Activated naive CD8-positive, alpha-beta T cell treated with anti-CD3 and anti-CD28 coated beads, Interleukin-2, amount 50 U/mL, for 24 hours (primary cell): ENCODE measurements around the gene SLC10A3.
"Not testable (repeated sequence)": the region's sequence is repeated elsewhere in the genome, so short reads cannot be mapped to it uniquely, and the experiment has no call there.

Source experiments
- ATAC-seq: fragments of 150-1000 bp; cut with Tn5 transposase; one replicate; pipeline ENCODE4 v1.10.0; 2021
- DNase-seq: peaks from one replicate; pipeline ENCODE4 v3.0.0; 2021
- H3K27ac Mint-ChIP-seq: one replicate; pipeline ENCODE4 v1.8.0; 2021; ENCODE audit warnings: mild to moderate bottlenecking, mixed read lengths
- H3K27me3 Mint-ChIP-seq: one replicate; pipeline ENCODE4 v1.8.0; 2021; ENCODE audit warnings: mixed read lengths
- H3K36me3 Mint-ChIP-seq: one replicate; pipeline ENCODE4 v1.8.0; 2021; ENCODE audit warnings: low read depth, mixed read lengths
- H3K4me1 Mint-ChIP-seq: one replicate; pipeline ENCODE4 v1.8.0; 2021; ENCODE audit warnings: mixed read lengths
- H3K4me3 Mint-ChIP-seq: one replicate; pipeline ENCODE4 v1.8.0; 2021; ENCODE audit warnings: mild to moderate bottlenecking, moderate library complexity, mixed read lengths
- H3K9me3 Mint-ChIP-seq: one replicate; pipeline ENCODE4 v1.8.0; 2021; ENCODE audit warnings: mixed read lengths

The SLC10A3 gene

GRCh38 chrX:154515966-154516655, 25.7 kb upstream of the SLC10A3 start, which contains the start of gene FAM3A:
TSS of gene FAM3A (minus strand) at chrX:154516232. CDS start at chrX:154515772, 460 bp downstream.
- Mint-ChIP-seq H3K36me3 (peaks cover 10% of the 10 kb centered on the region), H3K4me1 (peaks cover 25% of the 10 kb centered on the region), H3K4me3 (peak within 1 kb of the TSS; percentile 86), H3K9me3 (no peaks in the 10 kb centered on the region), H3K27me3 (no peaks in the 10 kb centered on the region), H3K27ac (peak within 1 kb of the TSS; percentile 85)
- DNase-seq (peak; percentile 93), ATAC-seq (peak; percentile 91)

GRCh38 chrX:154515090-154515965, 24.9 kb upstream of the SLC10A3 start:
- peaks cover 29% of the 10 kb centered on the region for H3K4me1 Mint-ChIP-seq
- peaks cover 13% of the 10 kb centered on the region for H3K36me3 Mint-ChIP-seq
- H3K4me3 Mint-ChIP-seq: peak overlapping the region; percentile 86
- H3K9me3 Mint-ChIP-seq: no peaks in the 10 kb centered on the region
- H3K27me3 Mint-ChIP-seq: no peaks in the 10 kb centered on the region
- DNase-seq (peak; percentile 15), ATAC-seq (no peak)
- H3K27ac Mint-ChIP-seq: peak overlapping the region; percentile 85

DNA sequence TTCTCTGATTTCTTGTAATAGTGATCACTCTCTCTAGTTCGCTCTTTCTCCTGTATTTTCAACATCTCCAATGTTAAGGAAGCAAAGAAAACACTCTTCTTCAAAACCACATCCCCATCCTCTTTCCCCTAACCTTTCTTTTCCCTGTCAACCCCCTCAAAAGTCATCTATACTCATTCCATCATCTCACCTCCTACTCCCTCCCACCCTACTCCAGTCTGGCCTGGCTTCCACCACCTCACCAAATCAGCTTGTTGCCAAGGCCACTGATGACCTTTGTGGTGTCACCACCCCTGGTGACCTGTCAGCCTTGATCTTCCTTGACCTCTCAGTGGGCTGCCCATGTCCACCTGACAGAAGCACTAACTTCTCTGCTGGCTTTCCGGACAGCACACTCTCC, 23.3 kb upstream of the SLC10A3 start:
- H3K27ac Mint-ChIP-seq: peak overlapping the region; percentile 84
- H3K27me3 Mint-ChIP-seq: no peaks in the 10 kb centered on the region
- ATAC-seq (no peak), DNase-seq (no peak)
- no peaks in the 10 kb centered on the region for H3K9me3 Mint-ChIP-seq
- peaks cover 29% of the 10 kb centered on the region for H3K4me1 Mint-ChIP-seq
- H3K36me3 Mint-ChIP-seq: peaks cover 22% of the 10 kb centered on the region
- H3K4me3 Mint-ChIP-seq: peak overlapping the region; percentile 50

- H3K4me1 Mint-ChIP-seq: peaks cover 29% of the 10 kb centered on the region
Observed at GRCh38 chrX:154512879-154513553, 22.6 kb upstream of the SLC10A3 start.

GRCh38 chrX:154511761-154512160, 21.3 kb upstream of the SLC10A3 start:
- Mint-ChIP-seq H3K36me3 (peaks cover 22% of the 10 kb centered on the region), H3K27ac (peak overlapping the region; percentile 78), H3K4me1 (peaks cover 29% of the 10 kb centered on the region), H3K27me3 (no peaks in the 10 kb centered on the region), H3K9me3 (no peaks in the 10 kb centered on the region), H3K4me3 (peak overlapping the region; percentile 21)
- no peak for DNase-seq
- no peak for ATAC-seq

More at GRCh38 chrX:154512879-154513553, 22.6 kb upstream of the SLC10A3 start:
- ATAC-seq: no peak
- Mint-ChIP-seq H3K27ac (no peak overlapping the region), H3K36me3 (peaks cover 22% of the 10 kb centered on the region), H3K4me3 (no peak overlapping the region), H3K9me3 (no peaks in the 10 kb centered on the region), H3K27me3 (no peaks in the 10 kb centered on the region)
- no peak for DNase-seq

- no peak for DNase-seq
- H3K27me3 Mint-ChIP-seq: no peaks in the 10 kb centered on the region
- peaks cover 19% of the 10 kb centered on the region for H3K36me3 Mint-ChIP-seq
- no peak for ATAC-seq
- no peaks in the 10 kb centered on the region for H3K9me3 Mint-ChIP-seq
- H3K4me1 Mint-ChIP-seq: peaks cover 21% of the 10 kb centered on the region
- no peak overlapping the region for H3K27ac Mint-ChIP-seq
- H3K4me3 Mint-ChIP-seq: no peak overlapping the region
Observed at GRCh38 chrX:154509455-154509854, 19.0 kb upstream of the SLC10A3 start.

DNA sequence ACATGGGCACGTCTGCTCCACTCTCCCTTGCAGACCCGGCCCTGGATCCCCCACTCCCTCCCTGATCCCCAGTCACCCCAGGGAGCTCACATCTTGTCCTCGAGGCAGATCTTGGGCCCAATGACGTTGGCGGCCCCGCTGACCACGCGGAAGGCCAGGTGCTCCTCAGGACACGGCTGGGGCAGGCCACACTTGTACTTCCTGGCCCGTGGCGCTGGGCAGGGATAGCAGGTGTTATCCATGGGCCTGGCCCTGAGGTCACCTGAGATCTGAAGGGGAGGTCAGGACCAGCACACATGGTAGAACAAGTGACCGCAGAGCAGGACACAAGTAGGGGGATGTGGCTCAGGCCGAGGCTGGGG, 17.9 kb upstream of the SLC10A3 start:
- Mint-ChIP-seq H3K27ac (no peak overlapping the region), H3K36me3 (peaks cover 14% of the 10 kb centered on the region), H3K27me3 (no peaks in the 10 kb centered on the region), H3K4me1 (peaks cover 12% of the 10 kb centered on the region), H3K9me3 (no peaks in the 10 kb centered on the region), H3K4me3 (no peak overlapping the region)
- no peak for ATAC-seq
- no peak for DNase-seq

DNA sequence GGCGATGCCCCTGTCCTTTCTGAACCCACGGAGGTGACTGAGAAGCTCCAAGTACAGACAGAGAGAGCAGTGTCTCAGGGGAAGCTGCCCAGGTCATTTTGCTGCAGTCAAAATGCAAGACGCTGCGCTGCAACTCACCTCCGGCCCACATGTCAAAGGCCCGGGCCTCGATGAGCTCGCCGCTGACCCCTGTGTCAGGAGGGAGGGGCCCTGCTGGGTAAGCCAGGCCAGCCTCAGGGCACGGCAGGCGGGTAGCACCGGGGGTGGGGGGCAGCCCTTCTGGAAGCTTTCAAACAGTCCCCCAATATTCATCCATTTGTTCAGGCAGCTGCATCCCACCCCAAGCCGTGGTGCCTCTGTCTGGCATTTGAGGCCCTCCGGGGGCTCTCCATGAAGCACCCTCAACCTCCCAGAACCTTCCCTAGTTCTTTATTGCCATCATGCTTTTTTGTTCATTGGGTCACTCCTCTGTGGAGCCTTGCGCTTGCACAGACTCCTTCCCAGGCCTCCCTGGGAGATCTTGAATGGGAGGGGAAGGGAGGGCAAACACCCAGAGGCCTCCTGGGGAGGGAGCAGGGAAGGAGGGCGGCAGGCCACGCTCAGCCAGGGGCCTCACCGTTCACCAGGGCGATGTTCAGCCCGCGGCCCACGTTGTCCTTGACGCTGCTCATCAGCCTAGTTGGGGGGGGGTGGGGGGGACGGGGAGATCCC, 17.4 kb upstream of the SLC10A3 start:
- Mint-ChIP-seq H3K4me3 (no peak overlapping the region), H3K27ac (no peak overlapping the region), H3K27me3 (no peaks in the 10 kb centered on the region), H3K9me3 (no peaks in the 10 kb centered on the region), H3K4me1 (peaks cover 12% of the 10 kb centered on the region), H3K36me3 (peaks cover 14% of the 10 kb centered on the region)
- DNase-seq: no peak
- ATAC-seq: no peak

DNA sequence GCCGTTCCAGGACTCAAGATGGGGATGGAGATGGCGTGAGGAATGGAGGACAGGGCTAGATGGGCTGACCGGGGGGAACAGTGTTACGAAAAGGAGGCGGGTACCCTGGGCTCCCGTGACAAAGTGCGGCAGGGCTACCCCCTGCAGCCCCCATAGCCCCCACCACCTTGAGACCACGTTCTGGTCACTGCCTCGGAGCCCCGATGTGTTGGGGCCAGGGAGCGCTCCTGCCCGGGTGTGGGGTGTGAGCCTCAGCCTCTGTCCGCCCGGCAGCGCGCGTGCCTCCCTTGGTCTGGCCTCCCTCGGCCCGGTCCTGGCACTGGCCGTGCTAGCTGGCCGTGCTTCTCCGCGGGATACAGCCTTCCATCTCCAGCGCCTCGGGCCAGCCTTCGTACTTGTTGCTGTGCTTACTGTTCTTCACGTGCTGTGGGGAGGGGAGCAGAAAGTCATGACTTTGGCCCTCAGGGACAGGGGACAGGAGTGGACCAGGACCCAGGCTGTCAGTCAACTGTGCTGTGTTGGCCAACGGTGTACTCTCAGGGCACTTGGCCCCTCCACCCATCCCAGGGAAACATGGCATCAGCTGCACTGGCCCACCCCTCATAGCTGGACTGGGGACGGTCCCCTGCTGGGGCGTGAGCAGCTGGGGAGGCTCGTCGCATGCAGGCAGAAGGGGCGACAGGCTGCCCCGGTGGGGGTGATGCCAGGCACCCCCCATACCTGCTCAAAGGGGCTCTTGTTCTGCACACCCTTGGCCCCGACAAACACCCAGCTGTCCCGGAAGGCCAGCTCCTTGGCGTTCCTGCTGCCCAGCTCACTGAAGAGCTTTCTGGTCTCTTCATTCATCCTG, 16.3 kb upstream of the SLC10A3 start:
- ATAC-seq (no peak), DNase-seq (no peak)
- Mint-ChIP-seq H3K4me1 (peaks cover 9% of the 10 kb centered on the region), H3K27me3 (no peaks in the 10 kb centered on the region), H3K36me3 (peaks cover 14% of the 10 kb centered on the region), H3K4me3 (no peak overlapping the region), H3K9me3 (no peaks in the 10 kb centered on the region), H3K27ac (no peak overlapping the region)

DNA sequence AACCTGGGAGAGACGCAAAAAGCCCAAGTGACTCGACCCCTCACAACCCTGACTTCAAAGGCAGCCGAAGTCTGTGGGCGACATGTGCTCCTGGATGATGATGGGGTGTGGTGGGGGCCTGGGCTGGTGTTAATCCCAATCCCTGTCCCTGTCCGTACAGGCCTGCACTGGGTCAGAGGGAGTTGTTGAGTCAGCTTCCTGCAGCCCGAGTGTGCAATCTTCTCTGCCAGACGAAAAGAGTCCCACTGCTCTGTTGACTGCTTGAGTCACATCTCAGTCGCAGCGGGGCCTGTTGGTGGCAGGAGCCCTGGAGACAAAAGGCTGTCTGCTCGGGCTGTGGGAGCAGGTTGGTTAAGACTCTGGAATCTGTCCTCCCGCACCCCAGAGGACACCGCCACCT, 15.3 kb upstream of the SLC10A3 start:
- ATAC-seq: no peak
- Mint-ChIP-seq H3K27me3 (no peaks in the 10 kb centered on the region), H3K27ac (no peak overlapping the region), H3K4me1 (peaks cover under 1% of the 10 kb centered on the region), H3K36me3 (peaks cover 11% of the 10 kb centered on the region), H3K9me3 (no peaks in the 10 kb centered on the region), H3K4me3 (no peak overlapping the region)
- no peak for DNase-seq

DNA sequence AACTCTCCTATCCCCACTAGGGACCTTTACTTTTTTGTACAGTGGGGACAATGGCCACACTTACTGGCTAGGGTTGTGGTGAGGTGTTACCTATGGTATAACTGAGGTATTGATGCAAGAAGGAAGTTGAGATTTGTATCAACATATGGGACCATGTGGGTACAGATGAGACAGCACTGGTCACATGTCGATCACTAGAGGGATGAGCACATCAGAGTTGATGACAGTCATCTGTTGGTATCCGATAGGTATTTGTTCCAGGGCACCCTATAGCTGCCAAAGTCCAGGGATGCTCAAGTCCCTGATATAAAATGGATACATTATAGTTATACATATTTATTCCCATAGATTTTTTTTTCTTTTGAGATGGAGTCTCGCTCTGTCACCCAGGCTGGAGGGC, 12.6 kb upstream of the SLC10A3 start:
- no peaks in the 10 kb centered on the region for H3K27me3 Mint-ChIP-seq
- no peak overlapping the region for H3K27ac Mint-ChIP-seq
- no peaks in the 10 kb centered on the region for H3K9me3 Mint-ChIP-seq
- no peak overlapping the region for H3K4me3 Mint-ChIP-seq
- peaks cover 2% of the 10 kb centered on the region for H3K36me3 Mint-ChIP-seq
- DNase-seq: no peak
- no peaks in the 10 kb centered on the region for H3K4me1 Mint-ChIP-seq
- ATAC-seq: no peak

DNA sequence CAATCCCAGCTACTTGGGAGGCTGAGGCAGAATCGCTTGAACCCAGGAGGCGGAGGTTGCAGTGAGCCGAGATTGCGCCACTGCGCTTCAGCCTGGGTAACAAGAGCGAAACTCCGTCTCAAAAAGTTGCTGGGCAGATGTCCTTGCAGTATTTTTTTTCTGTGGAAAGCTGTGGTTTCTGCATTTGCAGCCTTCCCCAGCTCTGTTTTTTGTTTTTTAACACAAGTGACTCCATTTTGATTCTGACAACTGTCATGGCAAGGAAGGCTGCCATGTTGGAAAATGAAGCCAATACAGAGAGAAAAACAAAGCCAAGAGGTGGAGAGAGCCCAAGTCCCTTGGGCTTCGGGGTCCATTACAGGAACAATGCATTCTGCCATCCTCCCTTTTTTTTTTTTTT, 11.7 kb upstream of the SLC10A3 start:
- H3K27ac Mint-ChIP-seq: no peak overlapping the region
- H3K4me1 Mint-ChIP-seq: no peaks in the 10 kb centered on the region
- DNase-seq: no peak
- no peak for ATAC-seq
- H3K4me3 Mint-ChIP-seq: no peak overlapping the region
- no peaks in the 10 kb centered on the region for H3K27me3 Mint-ChIP-seq
- H3K9me3 Mint-ChIP-seq: no peaks in the 10 kb centered on the region
- H3K36me3 Mint-ChIP-seq: peaks cover 2% of the 10 kb centered on the region

DNA sequence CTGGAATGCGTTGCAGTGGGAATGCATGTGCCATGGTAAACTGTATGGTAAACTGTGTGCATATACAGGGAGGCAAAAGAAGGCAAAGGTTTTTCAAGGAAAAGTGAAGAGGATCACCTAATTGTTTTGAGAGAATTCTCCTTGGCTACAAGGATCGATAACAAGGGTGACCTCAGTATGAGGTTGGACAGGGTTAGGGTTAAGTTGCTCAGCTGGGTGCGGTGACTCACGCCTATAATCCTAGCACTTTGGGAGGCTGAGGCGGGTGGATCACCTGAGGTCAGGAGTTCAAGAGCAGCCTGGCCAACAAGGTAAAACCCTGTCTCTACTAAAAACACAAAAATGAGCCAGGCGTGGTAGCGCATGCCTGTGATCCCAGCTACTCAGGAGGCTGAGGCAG, 11.0 kb upstream of the SLC10A3 start:
- H3K36me3 Mint-ChIP-seq, H3K27ac Mint-ChIP-seq, DNase-seq, ATAC-seq, H3K4me1 Mint-ChIP-seq, H3K27me3 Mint-ChIP-seq, H3K9me3 Mint-ChIP-seq, H3K4me3 Mint-ChIP-seq: not testable (repeated sequence)
